Esophagus muscularis mucosa (tissue), 4 donors: ENCODE data around the gene SAMD15.

Experiments
- CTCF ChIP-seq, 3 experiments: fragments of 200-600 bp in 2 of 3; fragments of 450-650 bp in 1 of 3; sonication (generic) in 2 of 3; IDR thresholded peaks; one replicate each; pipeline ENCODE4 v1.5.1; 2017 to 2019; ENCODE audit warnings: antibody characterized with exemption in 3 of 3, mild to moderate bottlenecking in 2 of 3, moderate library complexity in 1 of 3
- EP300 ChIP-seq: sonication (generic); formaldehyde crosslinking; IDR thresholded peaks from one replicate; pipeline ENCODE4 v1.6.1; 2017; ENCODE audit warnings: antibody characterized with exemption
- POLR2A ChIP-seq: fragments of 450-650 bp; IDR thresholded peaks from one replicate; pipeline ENCODE4 v1.6.1; 2017; ENCODE audit warnings: antibody characterized with exemption, moderate library complexity, mild to moderate bottlenecking, low read depth

- no peak for TF ChIP-seq EP300
- no peak for TF ChIP-seq CTCF (IDR thresholded peaks at IDR 0.05)
- TF ChIP-seq POLR2A = no peak
Measured at GRCh38 chr14:77416836-77417235, 39.7 kb downstream of the SAMD15 start.
